ENCODE data around the gene RBM20. TPM values are rescaled to one million over a fixed set of nuclear protein-coding genes. Genes with fewer than 3 reads are reported as not detected.

RBM20 gene
- total RNA-seq, 1 donor from 2014 or later: 0.05 TPM

GRCh38 chr10:110818311-110819256 lies 174.4 kb downstream of the RBM20 start:
- no peaks in the 10 kb centered on the region for H3K9me3 Mint-ChIP-seq
- no peak overlapping the region for H3K27ac Mint-ChIP-seq
- peaks cover 23% of the 10 kb centered on the region for H3K4me1 Mint-ChIP-seq
- H3K4me3 Mint-ChIP-seq: no peak overlapping the region
- no peak for DNase-seq
- no peaks in the 10 kb centered on the region for H3K36me3 Mint-ChIP-seq (ENCODE audit: low read depth)
- intact Hi-C loops (cut with micrococcal nuclease): no loop called here
- no peaks in the 10 kb centered on the region for H3K27me3 Mint-ChIP-seq

GRCh38 chr10:110820321-110820814 lies 176.2 kb downstream of the RBM20 start:
- Mint-ChIP-seq H3K4me1 (peaks cover 22% of the 10 kb centered on the region), H3K27ac (no peak overlapping the region), H3K9me3 (no peaks in the 10 kb centered on the region), H3K36me3 (ENCODE audit: low read depth) (no peaks in the 10 kb centered on the region), H3K4me3 (no peak overlapping the region), H3K27me3 (peaks cover 8% of the 10 kb centered on the region)
- intact Hi-C loops (cut with micrococcal nuclease): no loop called here
- DNase-seq: no peak

GRCh38 chr10:110821508-110821907 lies 177.4 kb downstream of the RBM20 start:
- H3K4me1 Mint-ChIP-seq: peaks cover 17% of the 10 kb centered on the region
- H3K4me3 Mint-ChIP-seq: no peak overlapping the region
- intact Hi-C loops (cut with micrococcal nuclease): no loop called here
- no peak for DNase-seq
- H3K27ac Mint-ChIP-seq: no peak overlapping the region
- H3K9me3 Mint-ChIP-seq: no peaks in the 10 kb centered on the region
- peaks cover 15% of the 10 kb centered on the region for H3K27me3 Mint-ChIP-seq
- no peaks in the 10 kb centered on the region for H3K36me3 Mint-ChIP-seq (ENCODE audit: low read depth)

GRCh38 chr10:110822035-110822711 lies 178.0 kb downstream of the RBM20 start:
- intact Hi-C loops (cut with micrococcal nuclease): no loop called here
- Mint-ChIP-seq H3K4me3 (no peak overlapping the region), H3K4me1 (peaks cover 13% of the 10 kb centered on the region), H3K27ac (no peak overlapping the region), H3K27me3 (peaks cover 20% of the 10 kb centered on the region), H3K9me3 (no peaks in the 10 kb centered on the region), H3K36me3 (ENCODE audit: low read depth) (no peaks in the 10 kb centered on the region)
- no peak for DNase-seq

- no peak for DNase-seq
Observed at GRCh38 chr10:110822712-110823311, 178.7 kb downstream of the RBM20 start.

GRCh38 chr10:110824152-110824441 lies 180.0 kb downstream of the RBM20 start:
- no peak overlapping the region for H3K4me3 Mint-ChIP-seq
- H3K4me1 Mint-ChIP-seq: peaks cover 7% of the 10 kb centered on the region
- H3K36me3 Mint-ChIP-seq (ENCODE audit: low read depth): no peaks in the 10 kb centered on the region
- no peak overlapping the region for H3K27ac Mint-ChIP-seq
- DNase-seq: no peak
- no peaks in the 10 kb centered on the region for H3K9me3 Mint-ChIP-seq
- intact Hi-C loops (cut with micrococcal nuclease): no loop called here
- peaks cover 23% of the 10 kb centered on the region for H3K27me3 Mint-ChIP-seq

More at GRCh38 chr10:110822712-110823311, 178.7 kb downstream of the RBM20 start:
- H3K27me3 Mint-ChIP-seq: peaks cover 23% of the 10 kb centered on the region
- peaks cover 9% of the 10 kb centered on the region for H3K4me1 Mint-ChIP-seq
- no peak overlapping the region for H3K4me3 Mint-ChIP-seq
- H3K27ac Mint-ChIP-seq: no peak overlapping the region
- intact Hi-C loops (cut with micrococcal nuclease): no loop called here
- no peaks in the 10 kb centered on the region for H3K9me3 Mint-ChIP-seq
- no peaks in the 10 kb centered on the region for H3K36me3 Mint-ChIP-seq (ENCODE audit: low read depth)

GRCh38 chr10:110824660-110825059 lies 180.5 kb downstream of the RBM20 start:
- DNase-seq: no peak
- Mint-ChIP-seq H3K4me3 (no peak overlapping the region), H3K27ac (no peak overlapping the region), H3K4me1 (peaks cover 7% of the 10 kb centered on the region), H3K27me3 (peaks cover 23% of the 10 kb centered on the region), H3K36me3 (ENCODE audit: low read depth) (no peaks in the 10 kb centered on the region), H3K9me3 (no peaks in the 10 kb centered on the region)
- intact Hi-C loops (cut with micrococcal nuclease): no loop called here

- H3K27me3 Mint-ChIP-seq: peaks cover 23% of the 10 kb centered on the region
- peaks cover 7% of the 10 kb centered on the region for H3K4me1 Mint-ChIP-seq
- no peaks in the 10 kb centered on the region for H3K9me3 Mint-ChIP-seq
- no peaks in the 10 kb centered on the region for H3K36me3 Mint-ChIP-seq (ENCODE audit: low read depth)
- H3K4me3 Mint-ChIP-seq: no peak overlapping the region
- no peak overlapping the region for H3K27ac Mint-ChIP-seq
- intact Hi-C loops (cut with micrococcal nuclease): no loop called here
- no peak for DNase-seq
Observed at GRCh38 chr10:110825508-110825907, 181.4 kb downstream of the RBM20 start.

GRCh38 chr10:110827410-110827809 lies 183.3 kb downstream of the RBM20 start:
- Mint-ChIP-seq H3K4me3 (no peak overlapping the region), H3K4me1 (peaks cover 3% of the 10 kb centered on the region), H3K27me3 (peaks cover 23% of the 10 kb centered on the region), H3K36me3 (ENCODE audit: low read depth) (no peaks in the 10 kb centered on the region), H3K9me3 (no peaks in the 10 kb centered on the region), H3K27ac (no peak overlapping the region)
- no peak for DNase-seq
- intact Hi-C loops (cut with micrococcal nuclease): no loop called here

- Mint-ChIP-seq H3K36me3 (ENCODE audit: low read depth) (no peaks in the 10 kb centered on the region), H3K9me3 (no peaks in the 10 kb centered on the region), H3K27ac (no peak overlapping the region), H3K4me1 (peaks cover 3% of the 10 kb centered on the region), H3K4me3 (no peak overlapping the region), H3K27me3 (peaks cover 23% of the 10 kb centered on the region)
- no peak for DNase-seq
- intact Hi-C loops (cut with micrococcal nuclease): no loop called here
Observed at GRCh38 chr10:110827875-110828274, 183.7 kb downstream of the RBM20 start.

- Mint-ChIP-seq H3K4me3 (no peak overlapping the region), H3K9me3 (no peaks in the 10 kb centered on the region), H3K27ac (no peak overlapping the region), H3K4me1 (peaks cover 5% of the 10 kb centered on the region), H3K36me3 (ENCODE audit: low read depth) (no peaks in the 10 kb centered on the region), H3K27me3 (peaks cover 23% of the 10 kb centered on the region)
- DNase-seq: no peak
- intact Hi-C loops (cut with micrococcal nuclease): no loop called here
Observed at GRCh38 chr10:110828525-110828924, 184.4 kb downstream of the RBM20 start.

- no peak overlapping the region for H3K27ac Mint-ChIP-seq
Observed at GRCh38 chr10:110829721-110830410, 185.7 kb downstream of the RBM20 start.

GRCh38 chr10:110833234-110833940 lies 189.3 kb downstream of the RBM20 start:
- Mint-ChIP-seq H3K4me3 (no peak overlapping the region), H3K27ac (no peak overlapping the region), H3K9me3 (no peaks in the 10 kb centered on the region), H3K36me3 (ENCODE audit: low read depth) (no peaks in the 10 kb centered on the region), H3K27me3 (no peaks in the 10 kb centered on the region), H3K4me1 (peaks cover 28% of the 10 kb centered on the region)
- intact Hi-C loops (cut with micrococcal nuclease): no loop called here
- no peak for DNase-seq

More at GRCh38 chr10:110829721-110830410, 185.7 kb downstream of the RBM20 start:
- intact Hi-C loops (cut with micrococcal nuclease): no loop called here
- no peak overlapping the region for H3K4me3 Mint-ChIP-seq
- H3K9me3 Mint-ChIP-seq: no peaks in the 10 kb centered on the region
- H3K4me1 Mint-ChIP-seq: peaks cover 8% of the 10 kb centered on the region
- DNase-seq: no peak
- peaks cover 19% of the 10 kb centered on the region for H3K27me3 Mint-ChIP-seq
- no peaks in the 10 kb centered on the region for H3K36me3 Mint-ChIP-seq (ENCODE audit: low read depth)

Data from activated CD4-positive, alpha-beta T cell treated with anti-CD3 and anti-CD28 coated beads, Interleukin-2, amount 10 ng/mL, durations not matched to agents 24 days and 14 days (primary cell).